Measurements from ENCODE around the gene ZFHX3.

DNA sequence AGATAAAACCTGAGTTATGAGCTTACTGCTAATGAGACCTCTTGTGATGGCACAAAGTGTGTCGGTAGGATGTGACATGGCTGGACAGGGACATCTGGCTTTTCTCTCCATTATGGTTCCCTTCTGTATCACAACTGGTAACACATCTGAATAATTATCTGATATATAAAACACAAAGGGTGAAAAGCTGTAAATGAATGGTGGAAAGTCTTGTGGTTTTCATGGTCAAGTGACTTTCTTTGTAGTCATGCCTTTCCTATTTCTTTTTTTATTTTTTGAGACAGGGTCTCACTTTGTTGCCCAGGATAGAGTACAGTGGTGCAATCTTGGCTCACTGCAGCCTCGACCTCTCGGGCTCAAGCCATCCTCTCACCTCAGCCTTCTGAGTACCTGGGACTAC is 35.3 kb upstream of the ZFHX3 start:
- TF ChIP-seq, protein P1, sequence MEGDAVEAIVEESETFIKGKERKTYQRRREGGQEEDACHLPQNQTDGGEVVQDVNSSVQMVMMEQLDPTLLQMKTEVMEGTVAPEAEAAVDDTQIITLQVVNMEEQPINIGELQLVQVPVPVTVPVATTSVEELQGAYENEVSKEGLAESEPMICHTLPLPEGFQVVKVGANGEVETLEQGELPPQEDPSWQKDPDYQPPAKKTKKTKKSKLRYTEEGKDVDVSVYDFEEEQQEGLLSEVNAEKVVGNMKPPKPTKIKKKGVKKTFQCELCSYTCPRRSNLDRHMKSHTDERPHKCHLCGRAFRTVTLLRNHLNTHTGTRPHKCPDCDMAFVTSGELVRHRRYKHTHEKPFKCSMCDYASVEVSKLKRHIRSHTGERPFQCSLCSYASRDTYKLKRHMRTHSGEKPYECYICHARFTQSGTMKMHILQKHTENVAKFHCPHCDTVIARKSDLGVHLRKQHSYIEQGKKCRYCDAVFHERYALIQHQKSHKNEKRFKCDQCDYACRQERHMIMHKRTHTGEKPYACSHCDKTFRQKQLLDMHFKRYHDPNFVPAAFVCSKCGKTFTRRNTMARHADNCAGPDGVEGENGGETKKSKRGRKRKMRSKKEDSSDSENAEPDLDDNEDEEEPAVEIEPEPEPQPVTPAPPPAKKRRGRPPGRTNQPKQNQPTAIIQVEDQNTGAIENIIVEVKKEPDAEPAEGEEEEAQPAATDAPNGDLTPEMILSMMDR (IDR thresholded peaks at IDR 0.05), result no peak
- no peak for TF ChIP-seq POLR2A (IDR thresholded peaks at IDR 0.05)

Data from heart left ventricle (tissue), 13 donors.